Trophoblast cell (in vitro differentiated cells and primary cell): Measurements from ENCODE around the gene XPR1.

ENCODE experiments used
- DNase-seq, 2 donors: peaks; one replicate each; pipeline ENCODE4 v3.0.0-alpha.2; 2016
- H2AFZ ChIP-seq: 2 replicates; pipeline ENCODE4 v1.6.1; 2013; ENCODE audit warnings: low read length, moderate library complexity, mild to moderate bottlenecking; ENCODE audit not compliant: insufficient read depth, poor library complexity
- H2AK5ac ChIP-seq: 2 replicates; pipeline ENCODE4 v1.6.1; 2013; ENCODE audit warnings: mild to moderate bottlenecking, low read length
- H2BK120ac ChIP-seq: 2 replicates; pipeline ENCODE4 v1.6.1; 2013; ENCODE audit warnings: low read length, mild to moderate bottlenecking, moderate library complexity; ENCODE audit not compliant: insufficient read depth, poor library complexity
- H2BK12ac ChIP-seq: 2 replicates; pipeline ENCODE4 v1.6.1; 2013; ENCODE audit warnings: mild to moderate bottlenecking, low read length, moderate library complexity
- H2BK5ac ChIP-seq: 2 replicates; pipeline ENCODE4 v1.6.1; 2013; ENCODE audit warnings: low read length, low read depth, moderate library complexity, mild to moderate bottlenecking; ENCODE audit not compliant: poor library complexity
- H3K14ac ChIP-seq: 2 replicates; pipeline ENCODE4 v1.6.1; 2013; ENCODE audit warnings: mild to moderate bottlenecking, low read length
- H3K18ac ChIP-seq: 2 replicates; pipeline ENCODE4 v1.6.1; 2013; ENCODE audit warnings: mild to moderate bottlenecking, low read length
- H3K23ac ChIP-seq: 2 replicates; pipeline ENCODE4 v1.6.1; 2013; ENCODE audit warnings: low read length
- H3K27ac ChIP-seq: 2 replicates; pipeline ENCODE4 v1.5.1; 2013; ENCODE audit warnings: low read depth, mild to moderate bottlenecking, inconsistent platforms, low read length, moderate library complexity
- H3K27me3 ChIP-seq: 2 replicates; pipeline ENCODE4 v1.6.1; 2013; ENCODE audit warnings: inconsistent platforms, mild to moderate bottlenecking, low read length, moderate library complexity; ENCODE audit not compliant: insufficient read depth
- H3K36me3 ChIP-seq, 2 experiments: 1 replicate in 1 of 2; 2 replicates in 1 of 2; pipeline ENCODE4 v1.6.1; 2013; ENCODE audit warnings: low read length in 2 of 2, mild to moderate bottlenecking in 2 of 2, moderate library complexity in 1 of 2; ENCODE audit not compliant: insufficient read depth in 2 of 2, control insufficient read depth in 1 of 2
- H3K4ac ChIP-seq: 2 replicates; pipeline ENCODE4 v1.6.1; 2013; ENCODE audit warnings: low read depth, mild to moderate bottlenecking, low read length, moderate library complexity
- H3K4me1 ChIP-seq, 2 experiments: 1 replicate in 1 of 2; 2 replicates in 1 of 2; pipeline ENCODE4 v1.6.1; 2013; ENCODE audit warnings: low read length in 2 of 2, mild to moderate bottlenecking in 2 of 2, moderate library complexity in 1 of 2; ENCODE audit not compliant: insufficient read depth in 2 of 2, control insufficient read depth in 1 of 2
- H3K4me2 ChIP-seq: 2 replicates; pipeline ENCODE4 v1.6.1; 2013; ENCODE audit warnings: inconsistent platforms, mild to moderate bottlenecking, low read length, moderate library complexity
- H3K4me3 ChIP-seq: 2 replicates; pipeline ENCODE4 v1.5.1; 2013; ENCODE audit warnings: mild to moderate bottlenecking, low read depth, low read length, inconsistent platforms
- H3K79me1 ChIP-seq: one replicate; pipeline ENCODE4 v1.6.1; 2013; ENCODE audit warnings: low read length
- H3K79me2 ChIP-seq: 2 replicates; pipeline ENCODE4 v1.6.1; 2013; ENCODE audit warnings: low read length, mild to moderate bottlenecking; ENCODE audit not compliant: control insufficient read depth, insufficient read depth, poor library complexity
- H3K9ac ChIP-seq: 2 replicates; pipeline ENCODE4 v1.6.1; 2013; ENCODE audit warnings: mild to moderate bottlenecking, low read length
- H3K9me3 ChIP-seq: 2 replicates; pipeline ENCODE4 v1.6.1; 2013; ENCODE audit warnings: low read depth, mild to moderate bottlenecking, control low read depth, inconsistent platforms, low read length; ENCODE audit not compliant: insufficient read depth
- H4K12ac ChIP-seq: 2 replicates; pipeline ENCODE4 v1.6.1; 2013; ENCODE audit warnings: low read depth, mild to moderate bottlenecking, low read length, moderate library complexity
- H4K8ac ChIP-seq: 2 replicates; pipeline ENCODE4 v1.6.1; 2013; ENCODE audit warnings: low read depth, mild to moderate bottlenecking, low read length, moderate library complexity
- H4K91ac ChIP-seq: one replicate; pipeline ENCODE4 v1.6.1; 2013; ENCODE audit warnings: low read depth, mild to moderate bottlenecking, low read length, moderate library complexity
- WGBS: extraction: QIAGEN DNeasy Blood & Tissue Kit; methylation state at CpG from one replicate; pipeline ENCODE4 v1.1.7; 2013; ENCODE audit warnings: missing lambda C conversion rate; ENCODE audit not compliant: insufficient read length, insufficient coverage; ENCODE audit errors: extremely low coverage; 5-methylcytosine and 5-hydroxymethylcytosine counted together

The XPR1 gene

GRCh38 chr1:180614730-180615129 is 17.1 kb upstream of the XPR1 start:
- Histone ChIP-seq H3K27ac (no peak overlapping the region), H3K4me3 (no peak overlapping the region), H4K8ac (no peak overlapping the region), H3K4me2 (no peak overlapping the region), H2AFZ (no peak overlapping the region), H4K12ac (no peak overlapping the region), H3K18ac (no peak overlapping the region), H3K79me2 (no peaks in the 10 kb centered on the region), H3K4ac (no peak overlapping the region), H3K27me3 (no peaks in the 10 kb centered on the region), H3K14ac (no peak overlapping the region), H2BK5ac (no peak overlapping the region), H4K91ac (no peak overlapping the region), H3K9me3 (no peaks in the 10 kb centered on the region), H3K23ac (no peak overlapping the region), H3K9ac (no peak overlapping the region), H2BK120ac (no peak overlapping the region), H3K4me1 (peaks cover 0 to 7% of the 10 kb centered on the region in 2 experiments), H3K79me1 (no peaks in the 10 kb centered on the region), H2BK12ac (no peak overlapping the region), H3K36me3 (no peaks in the 10 kb centered on the region), H2AK5ac (no peak overlapping the region)
- no peak for DNase-seq
- WGBS: no CpG with 5 or more reads among the region's 5 CpGs

GRCh38 chr1:180615493-180616290 is 16.1 kb upstream of the XPR1 start:
- no peaks in the 10 kb centered on the region for H3K27me3 ChIP-seq
- no peak overlapping the region for H4K8ac ChIP-seq
- H3K23ac ChIP-seq: no peak overlapping the region
- peaks cover 0 to 1% of the 10 kb centered on the region in 2 experiments for H3K4me1 ChIP-seq
- 100% methylated on average over 1 of the region's 8 CpGs for WGBS
- H3K36me3 ChIP-seq: no peaks in the 10 kb centered on the region
- H2BK12ac ChIP-seq: no peak overlapping the region
- no peak overlapping the region for H3K4me2 ChIP-seq
- no peaks in the 10 kb centered on the region for H3K79me1 ChIP-seq
- H3K9me3 ChIP-seq: no peaks in the 10 kb centered on the region
- no peak overlapping the region for H2BK120ac ChIP-seq
- H2AK5ac ChIP-seq: no peak overlapping the region
- H4K91ac ChIP-seq: no peak overlapping the region
- H3K27ac ChIP-seq: no peak overlapping the region
- no peak for DNase-seq
- no peak overlapping the region for H3K9ac ChIP-seq
- H3K4me3 ChIP-seq: no peak overlapping the region
- H3K79me2 ChIP-seq: no peaks in the 10 kb centered on the region
- no peak overlapping the region for H2AFZ ChIP-seq
- no peak overlapping the region for H3K14ac ChIP-seq
- no peak overlapping the region for H2BK5ac ChIP-seq
- no peak overlapping the region for H3K4ac ChIP-seq
- H4K12ac ChIP-seq: no peak overlapping the region
- no peak overlapping the region for H3K18ac ChIP-seq

- Histone ChIP-seq H2AFZ (no peak overlapping the region), H3K18ac (no peak overlapping the region), H3K4ac (no peak overlapping the region), H2BK12ac (no peak overlapping the region), H3K9me3 (no peaks in the 10 kb centered on the region), H3K23ac (no peak overlapping the region), H4K91ac (no peak overlapping the region), H2BK120ac (no peak overlapping the region), H4K12ac (no peak overlapping the region), H3K9ac (no peak overlapping the region), H3K79me1 (no peaks in the 10 kb centered on the region), H4K8ac (no peak overlapping the region), H3K27ac (no peak overlapping the region), H3K79me2 (no peaks in the 10 kb centered on the region), H3K27me3 (no peaks in the 10 kb centered on the region), H2BK5ac (no peak overlapping the region), H3K4me3 (no peak overlapping the region), H3K14ac (no peak overlapping the region), H3K4me1 (no peaks in the 10 kb centered on the region), H3K4me2 (no peak overlapping the region), H3K36me3 (no peaks in the 10 kb centered on the region), H2AK5ac (no peak overlapping the region)
- no peak for DNase-seq
- WGBS: 100% methylated on average over 1 of the region's 6 CpGs
Observed at GRCh38 chr1:180616439-180616838, 15.4 kb upstream of the XPR1 start.

GRCh38 chr1:180617774-180618395 is 13.9 kb upstream of the XPR1 start:
- Histone ChIP-seq H3K23ac (no peak overlapping the region), H4K12ac (no peak overlapping the region), H3K79me1 (no peaks in the 10 kb centered on the region), H3K27me3 (no peaks in the 10 kb centered on the region), H4K8ac (no peak overlapping the region), H2AK5ac (no peak overlapping the region), H3K18ac (no peak overlapping the region), H3K4me2 (no peak overlapping the region), H2BK5ac (no peak overlapping the region), H3K14ac (no peak overlapping the region), H3K4me3 (no peak overlapping the region), H2BK12ac (no peak overlapping the region), H3K4ac (no peak overlapping the region), H3K27ac (no peak overlapping the region), H3K9me3 (no peaks in the 10 kb centered on the region), H3K9ac (no peak overlapping the region), H3K36me3 (no peaks in the 10 kb centered on the region), H4K91ac (no peak overlapping the region), H3K79me2 (no peaks in the 10 kb centered on the region), H2AFZ (no peak overlapping the region), H3K4me1 (no peaks in the 10 kb centered on the region), H2BK120ac (no peak overlapping the region)
- DNase-seq: no peak
- WGBS: no CpG with 5 or more reads among the region's 4 CpGs
